ENCODE results near the gene KCNG1.

Gene KCNG1

GRCh38 chr20:51022227-51022802 is 592 bp downstream of the KCNG1 start:
- Histone ChIP-seq H3K27me3 (replicated peaks in 2 of 5; ENCODE audit: control insufficient read depth in 4 of 5, insufficient read depth in 5 of 5, low read length in 4 of 5) (peaks cover 13 to 100% (median 39%) of the 10 kb centered on the region in 5 experiments), H3K27ac (ENCODE audit: insufficient read depth in 1 of 2, low read depth in 1 of 2, low read length in 2 of 2, poor library complexity in 1 of 2, severe bottlenecking in 2 of 2) (no peak overlapping the region), H3K4me3 (ENCODE audit: control insufficient read depth in 1 of 7, extremely low read depth in 1 of 7, insufficient read depth in 4 of 7, low read depth in 2 of 7, low read length in 6 of 7) (peak overlapping the region in 4 of 7 experiments; percentile 41 to 59 (median 48)), H3K4me1 (ENCODE audit: control extremely low read depth in 1 of 4, control insufficient read depth in 4 of 4, insufficient read depth in 4 of 4, low read length in 3 of 4) (peaks cover 0 to 18% (median 9%) of the 10 kb centered on the region in 4 experiments), H3K9me3 (ENCODE audit: control extremely low read depth in 1 of 5, control insufficient read depth in 4 of 5, insufficient read depth in 2 of 5, low read depth in 1 of 5, low read length in 4 of 5) (no peaks in the 10 kb centered on the region), H3K36me3 (ENCODE audit: control insufficient read depth in 4 of 4, insufficient read depth in 4 of 4, low read length in 3 of 4) (no peaks in the 10 kb centered on the region)
- CTCF ChIA-PET, result no interaction called here
- 5% methylated on average over 33 of the region's 39 CpGs for WGBS (ENCODE audit: insufficient coverage)
- no peak for DNase-seq
- POLR2A ChIA-PET, result no interaction called here

DNA sequence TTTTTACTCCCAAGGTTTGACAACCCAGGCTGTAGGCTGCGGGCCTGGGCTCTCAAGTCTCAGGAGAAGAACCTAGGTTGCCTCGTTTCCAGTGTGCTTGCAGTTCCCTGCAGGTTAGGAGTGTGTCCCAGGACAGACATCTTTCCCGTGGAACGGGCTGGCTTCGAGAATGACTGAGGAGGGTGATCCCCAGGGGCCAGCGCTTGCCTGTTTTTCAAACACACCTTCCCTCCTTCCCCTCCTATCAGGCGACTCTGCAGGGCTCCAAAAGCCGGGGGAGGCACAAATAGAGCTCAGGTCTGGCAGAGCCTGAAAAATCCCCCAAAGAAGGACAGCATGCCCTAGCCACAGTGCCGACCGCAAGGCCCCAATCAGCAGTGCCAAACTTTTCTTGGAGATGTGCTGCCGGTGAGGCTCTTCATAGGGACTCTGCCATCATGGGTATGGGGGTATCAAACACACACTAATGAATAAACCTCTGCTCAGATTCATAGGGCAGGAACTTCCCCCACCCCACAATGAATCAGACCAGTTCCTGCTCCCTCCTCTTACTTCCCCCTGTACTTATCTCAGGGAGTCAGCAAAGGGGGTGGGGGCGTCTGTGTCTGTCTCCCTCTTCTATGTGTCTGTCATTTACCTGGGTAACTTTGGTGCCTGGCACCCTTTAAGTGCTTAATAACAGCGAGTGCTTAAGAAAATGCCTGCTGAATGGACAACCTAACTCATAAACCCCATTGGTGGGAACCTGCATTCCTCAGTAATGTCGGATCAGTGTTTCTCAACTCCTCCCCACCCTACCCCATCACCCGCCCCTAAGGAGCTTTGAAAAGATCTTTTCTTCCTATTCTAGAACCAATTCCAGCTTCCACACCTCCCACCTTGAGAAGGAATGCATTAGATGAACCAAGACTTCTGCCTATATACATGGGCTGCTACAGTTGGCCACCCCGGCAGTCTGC is 1.6 kb downstream of the KCNG1 start:
- H3K27me3 ChIP-seq (replicated peaks in 2 of 5; ENCODE audit: control insufficient read depth in 4 of 5, insufficient read depth in 5 of 5, low read length in 4 of 5), result peaks cover 13 to 97% (median 35%) of the 10 kb centered on the region in 5 experiments
- POLR2A ChIA-PET, result no interaction called here

GRCh38 chr20:51020657-51021056 is 2.2 kb downstream of the KCNG1 start:
- Histone ChIP-seq H3K36me3 (ENCODE audit: control insufficient read depth in 4 of 4, insufficient read depth in 4 of 4, low read length in 3 of 4) (no peaks in the 10 kb centered on the region), H3K4me1 (ENCODE audit: control extremely low read depth in 1 of 4, control insufficient read depth in 4 of 4, insufficient read depth in 4 of 4, low read length in 3 of 4) (peaks cover 0 to 18% (median 9%) of the 10 kb centered on the region in 4 experiments), H3K4me3 (ENCODE audit: control insufficient read depth in 1 of 7, extremely low read depth in 1 of 7, insufficient read depth in 4 of 7, low read depth in 2 of 7, low read length in 6 of 7) (no peak overlapping the region), H3K27me3 (replicated peaks in 2 of 5; ENCODE audit: control insufficient read depth in 4 of 5, insufficient read depth in 5 of 5, low read length in 4 of 5) (peaks cover 13 to 92% (median 31%) of the 10 kb centered on the region in 5 experiments), H3K9me3 (ENCODE audit: control extremely low read depth in 1 of 5, control insufficient read depth in 4 of 5, insufficient read depth in 2 of 5, low read depth in 1 of 5, low read length in 4 of 5) (no peaks in the 10 kb centered on the region), H3K27ac (ENCODE audit: insufficient read depth in 1 of 2, low read depth in 1 of 2, low read length in 2 of 2, poor library complexity in 1 of 2, severe bottlenecking in 2 of 2) (no peak overlapping the region)
- no peak for DNase-seq
- CTCF ChIA-PET, result interaction anchor here (1.2 kb wide), 1 partner anchor 189 kb away, joined by 3 read pairs; no protein-coding TSS in a partner anchor
- POLR2A ChIA-PET, result no interaction called here
- WGBS (ENCODE audit: insufficient coverage), result 18% methylated on average over 5 of the region's 6 CpGs

More for the DNA sequence above, 1.6 kb downstream of the KCNG1 start:
- Histone ChIP-seq H3K9me3 (ENCODE audit: control extremely low read depth in 1 of 5, control insufficient read depth in 4 of 5, insufficient read depth in 2 of 5, low read depth in 1 of 5, low read length in 4 of 5) (no peaks in the 10 kb centered on the region), H3K36me3 (ENCODE audit: control insufficient read depth in 4 of 4, insufficient read depth in 4 of 4, low read length in 3 of 4) (no peaks in the 10 kb centered on the region), H3K27ac (ENCODE audit: insufficient read depth in 1 of 2, low read depth in 1 of 2, low read length in 2 of 2, poor library complexity in 1 of 2, severe bottlenecking in 2 of 2) (no peak overlapping the region), H3K4me3 (ENCODE audit: control insufficient read depth in 1 of 7, extremely low read depth in 1 of 7, insufficient read depth in 4 of 7, low read depth in 2 of 7, low read length in 6 of 7) (no peak overlapping the region), H3K4me1 (ENCODE audit: control extremely low read depth in 1 of 4, control insufficient read depth in 4 of 4, insufficient read depth in 4 of 4, low read length in 3 of 4) (peaks cover 0 to 18% (median 9%) of the 10 kb centered on the region in 4 experiments)
- 24% methylated on average over 13 of the region's 16 CpGs for WGBS (ENCODE audit: insufficient coverage)
- peak in 2 of 3 donors; percentile 31 to 32 for DNase-seq
- CTCF ChIA-PET, result interaction anchor here (1.2 kb wide), 1 partner anchor 188 kb away, joined by 3 read pairs; no protein-coding TSS in a partner anchor

DNA sequence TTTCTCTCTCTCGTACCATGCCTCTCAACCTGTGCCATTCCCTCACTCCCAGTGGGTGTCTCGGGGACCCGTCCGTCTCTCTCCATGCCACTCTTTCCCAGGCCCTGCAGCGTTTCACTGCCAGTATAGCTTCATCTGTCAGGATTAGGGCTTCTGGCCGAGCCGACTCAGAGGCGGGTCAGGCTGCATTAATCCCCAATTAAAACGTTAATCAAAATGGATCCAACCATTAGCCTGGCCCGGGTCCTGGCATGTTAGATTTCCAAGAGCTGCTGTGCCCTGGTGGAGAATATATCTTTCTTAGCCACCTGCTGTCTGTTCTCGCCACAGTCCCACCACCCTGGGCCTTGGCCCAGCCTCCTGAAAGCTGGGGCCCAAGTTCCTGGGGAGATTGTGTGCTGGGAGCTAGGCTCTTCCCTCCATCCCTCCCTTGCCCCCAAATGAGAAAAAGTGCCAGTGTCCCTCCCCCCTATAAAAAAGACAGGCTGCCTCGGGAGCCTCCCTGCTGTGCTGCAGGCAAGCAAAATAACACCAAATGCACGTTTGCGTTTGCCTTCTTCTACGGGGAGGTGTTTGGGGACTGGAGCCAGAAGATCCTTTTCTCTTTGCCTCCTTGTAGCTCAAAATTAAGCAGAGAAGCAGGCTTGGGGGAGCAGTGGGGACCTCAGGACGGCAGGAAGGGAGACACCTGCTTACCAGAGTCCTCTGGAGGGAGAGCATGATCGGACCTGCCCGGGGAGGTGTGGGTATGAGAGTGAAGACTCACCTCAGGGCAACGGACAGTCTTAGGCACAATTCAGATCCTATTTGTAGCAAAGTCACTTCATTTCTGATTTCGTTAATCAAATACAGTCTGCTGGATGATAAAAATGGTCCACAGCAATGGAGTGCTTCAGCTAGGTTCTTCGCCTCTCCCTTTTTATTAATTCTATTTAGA is 3.0 kb downstream of the KCNG1 start:
- Histone ChIP-seq H3K9me3 (ENCODE audit: control extremely low read depth in 1 of 5, control insufficient read depth in 4 of 5, insufficient read depth in 2 of 5, low read depth in 1 of 5, low read length in 4 of 5) (no peaks in the 10 kb centered on the region), H3K4me3 (ENCODE audit: control insufficient read depth in 1 of 7, extremely low read depth in 1 of 7, insufficient read depth in 4 of 7, low read depth in 2 of 7, low read length in 6 of 7) (no peak overlapping the region), H3K36me3 (ENCODE audit: control insufficient read depth in 4 of 4, insufficient read depth in 4 of 4, low read length in 3 of 4) (no peaks in the 10 kb centered on the region), H3K27ac (ENCODE audit: insufficient read depth in 1 of 2, low read depth in 1 of 2, low read length in 2 of 2, poor library complexity in 1 of 2, severe bottlenecking in 2 of 2) (no peak overlapping the region), H3K4me1 (ENCODE audit: control extremely low read depth in 1 of 4, control insufficient read depth in 4 of 4, insufficient read depth in 4 of 4, low read length in 3 of 4) (peaks cover 0 to 18% (median 9%) of the 10 kb centered on the region in 4 experiments), H3K27me3 (replicated peaks in 2 of 5; ENCODE audit: control insufficient read depth in 4 of 5, insufficient read depth in 5 of 5, low read length in 4 of 5) (peaks cover 13 to 88% (median 31%) of the 10 kb centered on the region in 5 experiments)
- 78% methylated on average over 16 of the region's 21 CpGs for WGBS (ENCODE audit: insufficient coverage)
- no peak for DNase-seq
- ChIA-PET CTCF (interaction anchor here (1.2 to 2.3 kb wide), 3 partner anchors 10 to 189 kb away, joined by 3 to 7 read pairs (median 4); no protein-coding TSS in a partner anchor), POLR2A (no interaction called here)

GRCh38 chr20:51017251-51017650 is 5.7 kb downstream of the KCNG1 start:
- Histone ChIP-seq H3K27ac (ENCODE audit: insufficient read depth in 1 of 2, low read depth in 1 of 2, low read length in 2 of 2, poor library complexity in 1 of 2, severe bottlenecking in 2 of 2) (no peak overlapping the region), H3K4me3 (ENCODE audit: control insufficient read depth in 1 of 7, extremely low read depth in 1 of 7, insufficient read depth in 4 of 7, low read depth in 2 of 7, low read length in 6 of 7) (no peak overlapping the region), H3K4me1 (ENCODE audit: control extremely low read depth in 1 of 4, control insufficient read depth in 4 of 4, insufficient read depth in 4 of 4, low read length in 3 of 4) (peaks cover 0 to 4% (median under 1%) of the 10 kb centered on the region in 4 experiments), H3K9me3 (ENCODE audit: control extremely low read depth in 1 of 5, control insufficient read depth in 4 of 5, insufficient read depth in 2 of 5, low read depth in 1 of 5, low read length in 4 of 5) (no peaks in the 10 kb centered on the region), H3K36me3 (ENCODE audit: control insufficient read depth in 4 of 4, insufficient read depth in 4 of 4, low read length in 3 of 4) (no peaks in the 10 kb centered on the region), H3K27me3 (replicated peaks in 2 of 5; ENCODE audit: control insufficient read depth in 4 of 5, insufficient read depth in 5 of 5, low read length in 4 of 5) (peaks cover 0 to 82% (median 38%) of the 10 kb centered on the region in 5 experiments)
- ChIA-PET CTCF (no interaction called here), POLR2A (no interaction called here)
- DNase-seq, result no peak
- WGBS (ENCODE audit: insufficient coverage), result 85% methylated on average over 8 of the region's 9 CpGs

DNA sequence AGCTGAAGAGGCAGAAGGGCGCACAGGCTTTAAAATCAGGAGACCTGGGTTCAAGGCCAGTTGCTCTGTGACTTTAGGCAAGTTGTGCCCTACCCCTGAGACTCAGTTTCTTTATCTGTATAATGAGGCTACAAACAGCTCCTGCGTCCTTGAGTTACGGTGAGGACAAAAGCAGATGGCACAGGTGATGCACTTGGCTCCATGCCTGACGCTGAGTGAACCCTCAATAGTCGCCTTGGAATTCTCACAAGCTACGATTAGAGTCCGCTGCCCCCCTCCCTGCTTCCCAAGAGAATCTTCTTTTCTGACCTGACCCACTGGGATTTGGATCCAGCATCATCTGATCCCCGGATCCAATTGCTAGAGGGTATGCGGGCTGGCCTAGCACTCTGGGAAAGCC is 6.4 kb downstream of the KCNG1 start:
- H3K27ac ChIP-seq (ENCODE audit: insufficient read depth in 1 of 2, low read depth in 1 of 2, low read length in 2 of 2, poor library complexity in 1 of 2, severe bottlenecking in 2 of 2), result no peak overlapping the region
- H3K9me3 ChIP-seq (ENCODE audit: control extremely low read depth in 1 of 5, control insufficient read depth in 4 of 5, insufficient read depth in 2 of 5, low read depth in 1 of 5, low read length in 4 of 5), result no peaks in the 10 kb centered on the region
- ChIA-PET CTCF (interaction anchor here (0.7 to 2.3 kb wide), 6 partner anchors 12 to 323 kb away, joined by 3 to 11 read pairs (median 3); partner anchors contain the start of gene BCAS4), POLR2A (no interaction called here)
- no peak overlapping the region for H3K4me3 ChIP-seq (ENCODE audit: control insufficient read depth in 1 of 7, extremely low read depth in 1 of 7, insufficient read depth in 4 of 7, low read depth in 2 of 7, low read length in 6 of 7)
- no peak for DNase-seq
- WGBS (ENCODE audit: insufficient coverage), result 94% methylated on average over 9 of the region's 9 CpGs
- peaks cover 0 to 78% (median 35%) of the 10 kb centered on the region in 5 experiments for H3K27me3 ChIP-seq (replicated peaks in 2 of 5; ENCODE audit: control insufficient read depth in 4 of 5, insufficient read depth in 5 of 5, low read length in 4 of 5)
- no peaks in the 10 kb centered on the region for H3K36me3 ChIP-seq (ENCODE audit: control insufficient read depth in 4 of 4, insufficient read depth in 4 of 4, low read length in 3 of 4)
- H3K4me1 ChIP-seq (ENCODE audit: control extremely low read depth in 1 of 4, control insufficient read depth in 4 of 4, insufficient read depth in 4 of 4, low read length in 3 of 4), result peaks cover 0 to 1% (median 0%) of the 10 kb centered on the region in 4 experiments
